Left lung (tissue), 10 donors: ENCODE measurements around the gene CCDC187. TPM values are rescaled to one million over a fixed set of nuclear protein-coding genes. Genes with fewer than 3 reads are reported as not detected.

Experiments
- ATAC-seq: fragments of 200-7000 bp; cut with Tn5 transposase; one replicate; pipeline ENCODE4 v1.9.1; 2020; ENCODE audit warnings: moderate library complexity
- DNase-seq, 4 donors: peaks; one replicate each; pipeline ENCODE4 v3.0.0-alpha.2; 2013 to 2020
- H3K27ac ChIP-seq, 2 donors: fragments of 200-600 bp; sonication (generic) in 1 of 2; one replicate each; pipeline versions ENCODE4 v1.5.0 to v1.8.0; 2020 to 2021
- H3K27me3 ChIP-seq, 2 donors: fragments of 200-600 bp; sonication (generic) in 1 of 2; one replicate each; pipeline versions ENCODE4 v1.5.0 to v1.8.0; 2020 to 2021
- H3K36me3 ChIP-seq, 2 donors: fragments of 200-600 bp; sonication (generic) in 1 of 2; one replicate each; pipeline versions ENCODE4 v1.5.0 to v1.8.0; 2020 to 2021
- H3K4me1 ChIP-seq, 2 donors: fragments of 200-600 bp; one replicate each; pipeline ENCODE4 v1.8.0; 2021
- H3K4me3 ChIP-seq, 2 donors: fragments of 200-600 bp; sonication (generic) in 1 of 2; one replicate each; pipeline versions ENCODE4 v1.5.0 to v1.8.0; 2020 to 2021; ENCODE audit warnings: mild to moderate bottlenecking in 1 of 2
- H3K9me3 ChIP-seq, 2 donors: fragments of 200-600 bp; sonication (generic) in 1 of 2; one replicate each; pipeline versions ENCODE4 v1.5.0 to v1.8.0; 2020 to 2021
- CTCF ChIP-seq, 2 donors: fragments of 200-600 bp; sonication (generic) in 1 of 2; IDR thresholded peaks; one replicate each; pipeline versions ENCODE4 v1.5.0 to v1.8.0; 2021; ENCODE audit warnings: antibody characterized with exemption in 2 of 2
- intact Hi-C, 2 donors: fragments of 100-400 bp; cut with DNase I; formaldehyde crosslinking; loops; one replicate each; pipeline versions ENCODE4 v1.11.2 to v1.14.2; 2022
- polyA plus RNA-seq, 6 donors: library from polyadenylated mRNA; unstranded; fragments of 120-200 nt; gene quantifications; one replicate each; pipeline ENCODE4 v1.2.1, GENCODE V29; 2013; ENCODE audit not compliant: insufficient read length in 6 of 6
- total RNA-seq, 2 donors: library from RNA; stranded (reverse); fragmentation: NEBNext Ultra II Directional; extraction: Animal tissue kit (Norgen Biotek cat#: 25700); gene quantifications; one replicate each; pipeline ENCODE4 v1.2.1, GENCODE V29; 2021
- donor health status: DM: no; HTN: yes; CAD: no.
- donor health status: DM: no; HTN: no; CAD: no.

The CCDC187 gene
- total and polyA plus RNA-seq, 8 donors = 0.47 to 3.0 (median 1.9) TPM

DNA sequence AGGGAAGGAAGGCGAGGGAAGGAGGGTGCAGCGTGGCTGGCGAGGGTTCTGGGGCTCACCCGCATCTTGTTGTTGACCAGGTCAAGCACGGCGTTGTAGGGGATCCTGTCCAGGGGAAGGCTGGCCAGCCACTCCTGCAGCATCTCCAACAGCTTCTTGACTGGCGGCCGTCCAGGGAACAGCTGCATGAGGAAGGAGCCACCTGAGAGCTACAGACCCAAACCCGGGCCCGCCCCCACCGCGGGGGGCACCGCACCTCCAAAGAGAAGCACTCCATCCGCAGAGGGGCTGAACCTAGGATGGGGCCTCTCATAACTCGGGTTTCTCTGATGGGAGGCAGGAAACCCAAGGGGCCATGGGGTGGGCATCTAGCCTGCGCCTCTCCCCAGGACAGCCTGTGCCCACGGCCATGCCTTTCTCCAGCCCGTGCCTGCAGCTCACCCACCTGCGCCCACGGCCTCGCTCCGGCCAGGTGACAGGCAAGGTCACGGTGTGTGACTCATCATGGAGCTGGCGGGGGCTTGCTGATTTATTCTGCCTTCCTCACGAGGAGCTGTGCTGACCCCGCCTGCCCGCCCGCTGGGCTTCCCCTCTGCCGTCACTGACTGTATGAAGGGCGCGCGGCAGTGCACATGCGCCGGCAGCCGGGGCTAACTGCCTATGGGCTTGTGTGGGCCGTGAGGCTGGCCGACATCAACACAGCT is 87.2 kb downstream of the CCDC187 start:
- ATAC-seq (no peak), DNase-seq (no peak)
- peaks cover 0 to 91% of the 10 kb centered on the region in 2 donors for H3K36me3 ChIP-seq
- H3K4me1 ChIP-seq = no peaks in the 10 kb centered on the region
- H3K27ac ChIP-seq = no peak overlapping the region
- TF ChIP-seq CTCF (IDR thresholded peaks at IDR 0.05) = no peak
- H3K4me3 ChIP-seq = no peak overlapping the region
- intact Hi-C loops = no loop called here
- H3K27me3 ChIP-seq = no peaks in the 10 kb centered on the region
- H3K9me3 ChIP-seq = peaks cover 0 to 8% of the 10 kb centered on the region in 2 donors

GRCh38 chr9:136213733-136214132 is 90.2 kb downstream of the CCDC187 start:
- intact Hi-C loops = no loop called here
- Histone ChIP-seq H3K27ac (no peak overlapping the region), H3K9me3 (peaks cover 0 to 8% of the 10 kb centered on the region in 2 donors), H3K4me1 (no peaks in the 10 kb centered on the region), H3K4me3 (no peak overlapping the region), H3K36me3 (peaks cover 0 to 98% of the 10 kb centered on the region in 2 donors), H3K27me3 (no peaks in the 10 kb centered on the region)
- ATAC-seq = no peak
- DNase-seq = no peak
- no peak for TF ChIP-seq CTCF (IDR thresholded peaks at IDR 0.05)

GRCh38 chr9:136212345-136212950 is 91.4 kb downstream of the CCDC187 start:
- Histone ChIP-seq H3K4me3 (no peak overlapping the region), H3K9me3 (peaks cover 0 to 8% of the 10 kb centered on the region in 2 donors), H3K27me3 (no peaks in the 10 kb centered on the region), H3K4me1 (no peaks in the 10 kb centered on the region), H3K36me3 (peaks cover 0 to 95% of the 10 kb centered on the region in 2 donors), H3K27ac (no peak overlapping the region)
- DNase-seq (no peak), ATAC-seq (no peak)
- intact Hi-C loops = no loop called here
- TF ChIP-seq CTCF (IDR thresholded peaks at IDR 0.05) = no peak

- Histone ChIP-seq H3K27me3 (no peaks in the 10 kb centered on the region), H3K4me3 (no peak overlapping the region), H3K27ac (no peak overlapping the region), H3K36me3 (peaks cover 0 to 87% of the 10 kb centered on the region in 2 donors), H3K9me3 (peaks cover 0 to 8% of the 10 kb centered on the region in 2 donors), H3K4me1 (no peaks in the 10 kb centered on the region)
- intact Hi-C loops = no loop called here
- DNase-seq (no peak), ATAC-seq (no peak)
- TF ChIP-seq CTCF (IDR thresholded peaks at IDR 0.05) = no peak
These were observed 92.2 kb downstream of the CCDC187 start for GRCh38 chr9:136211441-136212344.

GRCh38 chr9:136211006-136211405 is 92.9 kb downstream of the CCDC187 start:
- intact Hi-C loops = no loop called here
- TF ChIP-seq CTCF (IDR thresholded peaks at IDR 0.05) = no peak
- H3K36me3 ChIP-seq = peaks cover 0 to 81% of the 10 kb centered on the region in 2 donors

More at GRCh38 chr9:136211006-136211405, 92.9 kb downstream of the CCDC187 start:
- no peak overlapping the region for H3K27ac ChIP-seq
- H3K27me3 ChIP-seq = no peaks in the 10 kb centered on the region
- DNase-seq = no peak
- H3K4me1 ChIP-seq = no peaks in the 10 kb centered on the region
- peaks cover 0 to 8% of the 10 kb centered on the region in 2 donors for H3K9me3 ChIP-seq
- ATAC-seq = no peak
- H3K4me3 ChIP-seq = no peak overlapping the region
